ENCODE results near the gene NDUFB10.
"Not testable (repeated sequence)": the region's sequence is repeated elsewhere in the genome, so short reads cannot be mapped to it uniquely, and the experiment has no call there.

NDUFB10 gene

DNA sequence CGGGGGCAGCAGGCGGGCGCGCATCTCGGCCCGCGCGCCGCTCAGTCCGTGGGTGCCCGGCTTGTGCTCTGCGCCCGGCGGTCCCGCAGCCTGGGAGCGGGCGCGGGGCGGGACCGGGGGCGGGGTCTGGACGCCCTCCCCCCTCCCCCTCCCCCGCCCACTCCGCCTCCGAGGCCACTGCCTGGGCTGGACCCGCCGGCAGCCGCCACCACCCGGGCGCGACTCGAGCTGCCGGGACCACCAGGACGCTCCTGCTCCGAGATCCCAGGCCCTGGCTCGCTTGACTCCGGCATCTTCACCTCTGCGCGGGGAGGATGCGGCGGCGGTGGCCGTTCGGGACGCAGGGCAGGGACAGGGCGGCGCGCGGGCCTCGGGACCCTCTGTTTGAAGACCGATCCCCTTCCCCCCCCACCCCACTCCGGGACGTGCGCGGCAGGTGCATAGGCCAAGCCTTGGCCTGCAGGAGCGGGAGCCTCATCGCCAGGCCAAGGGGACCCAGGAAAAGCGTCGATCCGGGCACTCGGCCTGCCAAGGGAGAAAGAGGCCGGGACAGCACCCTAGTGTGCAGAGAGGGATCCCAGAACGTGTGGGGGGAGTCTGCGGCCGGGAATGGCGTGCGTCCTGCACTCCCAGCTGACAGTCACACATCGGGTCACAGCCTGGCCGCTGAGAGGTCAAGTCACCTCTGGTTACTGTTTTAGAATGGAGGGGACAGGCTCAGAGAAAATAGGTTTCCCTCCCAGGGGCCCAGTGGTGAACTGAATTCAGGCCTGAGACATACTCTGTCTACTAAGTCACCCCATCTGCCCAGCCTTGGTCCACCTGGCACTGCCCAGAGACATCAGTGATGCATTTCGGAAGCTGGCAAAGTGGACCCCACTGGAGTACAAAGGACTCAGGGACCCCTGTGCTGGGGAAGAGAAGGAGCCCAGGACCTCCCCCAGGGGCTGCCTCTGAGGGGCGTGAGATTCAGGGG lies 40.7 kb upstream of the NDUFB10 start, which contains the start of gene HS3ST6:
HS3ST6 (minus strand) TSS at position 65 of the 976 bp plus-strand sequence. CDS start 92 bp downstream, outside the sequence.
- H3K9me3 Mint-ChIP-seq: no peaks in the 10 kb centered on the region
- H3K4me1 Mint-ChIP-seq (ENCODE audit: low read depth): peaks cover 21% of the 10 kb centered on the region
- H3K27ac Mint-ChIP-seq: no peak within 1 kb of the TSS
- peaks cover 93% of the 10 kb centered on the region for H3K27me3 Mint-ChIP-seq
- H3K36me3 Mint-ChIP-seq (ENCODE audit: low read depth): no peaks in the 10 kb centered on the region
- H3K4me3 Mint-ChIP-seq: no peak within 1 kb of the TSS
- intact Hi-C loops (cut with micrococcal nuclease): no loop called here

DNA sequence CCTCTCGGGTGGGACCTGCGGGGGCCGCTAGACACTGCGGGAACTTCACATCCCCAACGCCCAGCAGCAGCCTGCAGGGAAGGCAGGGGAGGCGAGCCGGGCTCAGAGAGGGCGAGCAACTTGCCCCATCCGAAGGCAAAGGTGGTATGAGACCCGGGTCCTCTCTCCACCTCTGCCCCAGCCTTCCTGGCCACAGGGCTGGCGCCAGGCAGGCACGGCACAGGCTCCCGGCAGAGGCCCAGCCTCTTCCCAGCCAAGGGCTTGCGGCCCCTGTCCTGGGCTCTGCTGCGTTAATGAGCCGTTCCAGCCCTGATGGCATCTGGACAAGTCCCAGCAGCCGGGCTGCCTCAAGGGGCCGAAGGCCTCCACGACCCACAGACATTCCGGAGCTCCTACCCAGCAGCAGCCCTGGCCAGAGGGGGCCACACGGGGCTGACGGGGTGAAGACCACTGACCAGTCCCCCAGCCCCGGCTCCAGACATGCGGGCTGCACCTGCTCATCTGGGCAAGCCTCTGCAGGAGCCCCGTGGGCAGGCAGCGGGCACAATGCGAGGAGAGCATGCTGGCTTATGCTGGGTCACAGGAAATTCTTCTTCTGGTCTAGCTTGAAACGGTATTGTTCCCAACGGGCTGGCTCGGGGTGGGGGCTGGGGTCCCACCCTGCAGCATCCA lies 39.9 kb upstream of the NDUFB10 start:
- no peaks in the 10 kb centered on the region for H3K9me3 Mint-ChIP-seq
- H3K27me3 Mint-ChIP-seq: peaks cover 93% of the 10 kb centered on the region
- intact Hi-C loops (cut with micrococcal nuclease): no loop called here

DNA sequence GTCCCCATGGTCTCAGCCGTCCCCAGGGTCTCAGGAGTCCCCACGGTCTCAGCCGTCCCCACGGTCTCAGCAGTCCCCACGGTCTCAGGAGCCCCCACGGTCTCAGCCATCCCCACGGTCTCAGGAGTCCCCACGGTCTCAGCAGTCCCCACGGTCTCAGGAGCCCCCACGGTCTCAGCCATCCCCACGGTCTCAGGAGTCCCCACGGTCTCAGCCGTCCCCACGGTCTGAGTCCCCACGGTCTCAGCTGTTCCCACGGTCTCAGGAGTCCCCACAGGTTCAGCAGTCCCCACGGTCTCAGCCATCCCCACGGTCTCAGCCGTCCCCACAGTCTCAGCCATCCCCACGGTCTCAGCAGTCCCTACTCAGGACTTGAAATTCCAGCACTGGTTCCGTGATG lies 39.2 kb upstream of the NDUFB10 start:
- H3K27me3 Mint-ChIP-seq: peaks cover 93% of the 10 kb centered on the region
- intact Hi-C loops (cut with micrococcal nuclease); H3K36me3 Mint-ChIP-seq (ENCODE audit: low read depth); H3K27ac Mint-ChIP-seq; H3K4me3 Mint-ChIP-seq; H3K9me3 Mint-ChIP-seq: not testable (repeated sequence)
- H3K4me1 Mint-ChIP-seq (ENCODE audit: low read depth): peaks cover 24% of the 10 kb centered on the region

More for the DNA sequence above, 39.9 kb upstream of the NDUFB10 start:
- Mint-ChIP-seq H3K27ac (no peak overlapping the region), H3K36me3 (ENCODE audit: low read depth) (no peaks in the 10 kb centered on the region), H3K4me1 (ENCODE audit: low read depth) (peaks cover 24% of the 10 kb centered on the region), H3K4me3 (no peak overlapping the region)

DNA sequence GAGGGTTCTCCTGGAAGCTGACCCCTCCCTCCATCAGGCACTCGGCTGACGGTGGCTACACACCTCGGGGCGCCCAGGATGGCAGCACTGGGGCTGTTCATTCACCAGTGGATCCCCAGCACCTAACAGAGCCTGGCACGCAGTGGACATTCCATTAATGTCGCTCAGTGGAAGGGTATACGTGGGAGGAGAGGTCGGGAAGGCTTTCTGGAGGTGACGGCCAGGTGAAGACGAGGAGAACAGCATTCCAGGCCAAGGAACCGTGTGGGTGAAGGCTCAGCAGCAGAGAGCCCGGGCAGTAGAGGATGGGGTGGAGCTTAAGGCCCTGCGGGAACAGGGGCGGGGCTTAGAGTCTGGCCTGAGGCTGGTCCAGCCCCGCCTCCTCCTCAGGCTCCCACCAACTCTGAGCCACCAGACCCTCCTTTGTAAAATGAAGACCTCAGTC lies 38.6 kb upstream of the NDUFB10 start:
- no peak overlapping the region for H3K27ac Mint-ChIP-seq
- H3K4me1 Mint-ChIP-seq (ENCODE audit: low read depth): peaks cover 24% of the 10 kb centered on the region
- no peaks in the 10 kb centered on the region for H3K9me3 Mint-ChIP-seq
- peaks cover 86% of the 10 kb centered on the region for H3K27me3 Mint-ChIP-seq
- intact Hi-C loops (cut with micrococcal nuclease): no loop called here
- no peaks in the 10 kb centered on the region for H3K36me3 Mint-ChIP-seq (ENCODE audit: low read depth)
- H3K4me3 Mint-ChIP-seq: no peak overlapping the region

DNA sequence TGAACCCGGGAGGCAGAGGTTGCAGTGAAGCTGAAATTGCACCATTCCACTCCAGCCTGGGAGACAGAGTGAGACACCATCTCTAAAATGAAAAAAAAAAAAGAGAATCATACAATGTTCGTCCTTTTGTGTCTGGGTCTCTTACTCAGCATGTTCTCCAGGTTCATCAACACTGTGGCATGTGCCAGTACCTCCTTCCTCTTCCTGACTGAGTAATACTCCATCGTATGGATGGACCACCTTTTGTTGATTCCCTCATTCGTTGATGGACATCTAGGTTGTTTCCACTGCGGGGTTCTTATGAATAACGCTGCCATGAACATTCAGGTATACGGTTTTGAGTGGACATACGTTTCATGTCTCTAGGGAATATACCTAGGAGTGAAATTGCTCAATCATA lies 37.0 kb upstream of the NDUFB10 start:
- intact Hi-C loops (cut with micrococcal nuclease): no loop called here
- H3K9me3 Mint-ChIP-seq: no peaks in the 10 kb centered on the region
- peaks cover 77% of the 10 kb centered on the region for H3K27me3 Mint-ChIP-seq
- H3K27ac Mint-ChIP-seq: no peak overlapping the region
- no peaks in the 10 kb centered on the region for H3K36me3 Mint-ChIP-seq (ENCODE audit: low read depth)
- H3K4me3 Mint-ChIP-seq: no peak overlapping the region
- peaks cover 24% of the 10 kb centered on the region for H3K4me1 Mint-ChIP-seq (ENCODE audit: low read depth)

DNA sequence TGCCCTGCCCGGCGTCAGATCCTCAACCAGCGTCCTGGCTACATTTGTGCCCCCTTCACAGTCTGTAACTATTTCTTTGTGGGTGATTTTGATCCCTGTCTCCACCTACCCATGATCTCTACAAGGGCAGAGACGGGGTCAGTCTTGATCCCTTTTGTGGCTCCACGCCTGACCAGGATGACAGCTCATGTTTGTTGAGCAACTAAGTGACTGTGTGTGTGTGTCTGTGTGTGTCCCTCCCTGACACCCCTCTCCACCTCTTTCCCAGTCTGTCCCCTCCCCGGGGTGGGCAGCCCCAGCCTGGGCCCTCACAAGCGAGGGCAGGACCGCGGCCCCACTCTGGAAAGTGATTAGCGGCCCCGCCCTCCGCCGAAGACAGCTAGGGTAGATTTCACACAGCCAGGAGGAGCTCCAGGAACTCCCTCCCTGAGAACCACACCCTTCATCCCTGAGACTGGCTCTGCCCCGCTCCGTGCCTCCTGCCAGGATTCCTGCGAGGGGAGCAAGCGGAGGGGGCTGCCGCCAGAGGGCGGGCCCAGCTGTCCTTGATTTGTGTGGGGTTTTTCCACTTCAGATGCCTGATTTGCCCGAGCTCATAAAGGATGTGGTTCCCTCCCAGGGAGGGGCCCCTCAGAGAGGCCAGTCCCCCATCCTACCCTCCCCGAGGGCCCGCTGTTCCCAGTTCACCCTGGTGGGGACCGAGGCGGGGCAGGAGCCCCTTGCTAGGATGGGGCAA lies 35.9 kb upstream of the NDUFB10 start:
- no peak overlapping the region for H3K4me3 Mint-ChIP-seq
- intact Hi-C loops (cut with micrococcal nuclease): no loop called here

DNA sequence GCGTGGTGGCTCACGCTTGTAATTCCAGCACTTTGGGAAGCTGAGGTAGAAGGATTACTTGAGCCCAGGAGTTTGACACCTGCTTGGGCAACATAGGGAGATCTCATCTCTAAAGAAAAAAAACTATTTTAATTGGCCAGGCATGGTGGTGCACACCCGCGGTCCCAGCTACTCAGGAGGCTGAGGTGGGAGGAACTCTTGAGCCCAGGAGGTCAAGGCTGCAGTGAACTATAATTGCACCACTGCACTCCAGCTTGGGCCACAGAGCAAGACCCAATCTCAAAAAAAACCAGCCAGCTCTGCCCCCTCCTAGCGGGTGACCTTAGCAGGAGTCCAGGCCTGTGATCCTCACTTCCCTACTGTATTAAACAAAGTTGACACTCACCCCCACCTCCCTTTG lies 35.2 kb upstream of the NDUFB10 start:
- no peaks in the 10 kb centered on the region for H3K9me3 Mint-ChIP-seq
- H3K27me3 Mint-ChIP-seq: peaks cover 67% of the 10 kb centered on the region
- H3K27ac Mint-ChIP-seq: no peak overlapping the region
- H3K4me1 Mint-ChIP-seq (ENCODE audit: low read depth): peaks cover 27% of the 10 kb centered on the region
- no peaks in the 10 kb centered on the region for H3K36me3 Mint-ChIP-seq (ENCODE audit: low read depth)
- no peak overlapping the region for H3K4me3 Mint-ChIP-seq
- intact Hi-C loops (cut with micrococcal nuclease): no loop called here

More for the DNA sequence above, 35.9 kb upstream of the NDUFB10 start:
- peaks cover 72% of the 10 kb centered on the region for H3K27me3 Mint-ChIP-seq
- no peak overlapping the region for H3K27ac Mint-ChIP-seq
- peaks cover 24% of the 10 kb centered on the region for H3K4me1 Mint-ChIP-seq (ENCODE audit: low read depth)
- no peaks in the 10 kb centered on the region for H3K36me3 Mint-ChIP-seq (ENCODE audit: low read depth)
- H3K9me3 Mint-ChIP-seq: no peaks in the 10 kb centered on the region

DNA sequence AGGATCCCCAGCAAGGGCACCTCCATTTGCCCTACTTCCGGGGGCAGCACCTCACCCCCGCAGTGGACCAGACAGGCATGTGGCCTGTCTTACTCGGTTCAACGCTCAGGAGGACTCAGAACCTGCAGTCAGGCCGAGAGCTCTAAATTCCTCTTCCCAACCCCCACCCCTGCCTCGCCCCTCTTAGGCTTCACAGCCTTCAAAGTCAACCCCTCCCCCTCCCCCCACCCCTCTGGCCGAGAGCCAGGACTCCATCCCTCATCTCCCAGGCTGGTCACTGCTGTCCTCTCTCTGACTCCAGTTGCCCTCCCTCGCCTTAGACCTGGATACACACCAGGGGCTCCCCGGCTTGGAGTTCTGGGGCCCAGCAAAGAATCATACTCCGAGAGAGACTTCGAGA lies 33.1 kb upstream of the NDUFB10 start:
- H3K27ac Mint-ChIP-seq: no peak overlapping the region
- peaks cover 21% of the 10 kb centered on the region for H3K4me1 Mint-ChIP-seq (ENCODE audit: low read depth)
- H3K27me3 Mint-ChIP-seq: peaks cover 45% of the 10 kb centered on the region
- intact Hi-C loops (cut with micrococcal nuclease): loop anchor here (5.0 kb wide), 1 partner anchor 154 kb away; the partner anchor contains the start of genes EME2, MRPS34 and NME3
- no peaks in the 10 kb centered on the region for H3K9me3 Mint-ChIP-seq
- no peak overlapping the region for H3K4me3 Mint-ChIP-seq
- no peaks in the 10 kb centered on the region for H3K36me3 Mint-ChIP-seq (ENCODE audit: low read depth)

DNA sequence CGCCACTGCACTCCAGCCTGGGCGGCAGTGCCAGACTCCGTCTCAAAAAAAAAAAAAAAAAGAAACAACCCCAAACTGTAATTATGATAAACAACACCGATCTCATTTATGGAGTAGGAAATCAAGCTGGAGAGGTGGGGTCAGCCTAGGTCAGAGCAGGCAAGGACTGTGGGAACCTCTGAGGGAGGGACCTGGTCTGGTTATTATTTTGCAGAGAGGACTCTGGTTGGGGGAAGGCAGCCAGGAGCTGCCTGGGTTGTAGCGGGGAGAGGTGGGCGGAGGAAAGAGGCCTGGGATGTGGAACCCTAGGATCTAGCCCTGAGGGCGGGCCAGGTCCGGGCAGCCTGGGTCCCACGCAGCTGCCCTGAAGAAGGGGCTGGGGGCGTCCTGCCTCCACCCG lies 30.2 kb upstream of the NDUFB10 start:
- intact Hi-C loops (cut with micrococcal nuclease): loop anchor here (1.0 to 5.0 kb wide), 2 partner anchors 65 to 157 kb away; partner anchors contain the start of genes EME2, MRPS34 and NME3
- H3K27ac Mint-ChIP-seq: peak overlapping the region; percentile 76

DNA sequence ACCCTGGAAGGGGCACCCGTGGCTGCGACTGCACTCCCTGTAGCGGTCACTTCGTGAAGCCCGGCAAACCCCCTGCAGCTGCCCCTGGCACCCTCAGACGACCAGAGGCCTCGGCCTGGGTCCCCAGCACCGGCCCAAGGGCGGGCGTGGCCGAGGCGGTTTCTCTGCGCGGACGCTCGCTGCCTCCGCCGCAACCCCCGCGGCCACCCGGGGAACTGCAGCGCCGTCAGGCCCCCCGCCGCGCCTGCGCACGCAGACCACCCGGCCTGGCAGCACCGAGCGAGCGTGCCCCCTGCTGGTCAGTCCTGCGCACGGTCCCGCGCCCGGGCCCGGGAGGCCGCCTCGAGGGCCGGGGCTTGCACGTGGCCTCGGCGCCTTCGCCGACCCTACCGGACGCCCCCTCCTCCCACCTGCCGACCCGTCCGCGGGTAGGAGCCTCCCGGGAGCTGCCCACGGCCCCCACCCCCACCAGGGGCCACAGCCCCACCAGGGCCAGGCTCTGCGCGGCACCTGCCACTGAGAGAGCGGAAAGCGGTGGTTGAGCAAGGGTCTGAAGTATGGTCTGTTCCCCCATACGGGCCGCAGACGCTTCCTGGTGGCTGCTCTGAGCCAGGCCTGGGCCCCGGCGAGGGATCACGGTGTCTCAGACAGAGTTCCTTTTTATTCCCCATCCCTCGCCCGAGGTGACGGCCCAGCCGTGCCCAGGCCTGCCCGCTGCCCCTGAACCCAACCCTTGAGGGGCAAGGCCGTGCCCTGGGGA lies 29.6 kb upstream of the NDUFB10 start:
- H3K9me3 Mint-ChIP-seq: no peaks in the 10 kb centered on the region
- H3K27me3 Mint-ChIP-seq: peaks cover 12% of the 10 kb centered on the region
- H3K4me3 Mint-ChIP-seq: peak overlapping the region; percentile 76
- H3K4me1 Mint-ChIP-seq (ENCODE audit: low read depth): peaks cover 5% of the 10 kb centered on the region
- peak overlapping the region; percentile 76 for H3K27ac Mint-ChIP-seq
- intact Hi-C loops (cut with micrococcal nuclease): loop anchor here (1.0 to 5.0 kb wide), 2 partner anchors 65 to 157 kb away; partner anchors contain the start of genes EME2, MRPS34 and NME3
- no peaks in the 10 kb centered on the region for H3K36me3 Mint-ChIP-seq (ENCODE audit: low read depth)

More for the DNA sequence above, 30.2 kb upstream of the NDUFB10 start:
- Mint-ChIP-seq H3K36me3 (ENCODE audit: low read depth) (no peaks in the 10 kb centered on the region), H3K27me3 (peaks cover 18% of the 10 kb centered on the region), H3K4me3 (peak overlapping the region; percentile 76), H3K9me3 (no peaks in the 10 kb centered on the region), H3K4me1 (ENCODE audit: low read depth) (peaks cover 5% of the 10 kb centered on the region)

DNA sequence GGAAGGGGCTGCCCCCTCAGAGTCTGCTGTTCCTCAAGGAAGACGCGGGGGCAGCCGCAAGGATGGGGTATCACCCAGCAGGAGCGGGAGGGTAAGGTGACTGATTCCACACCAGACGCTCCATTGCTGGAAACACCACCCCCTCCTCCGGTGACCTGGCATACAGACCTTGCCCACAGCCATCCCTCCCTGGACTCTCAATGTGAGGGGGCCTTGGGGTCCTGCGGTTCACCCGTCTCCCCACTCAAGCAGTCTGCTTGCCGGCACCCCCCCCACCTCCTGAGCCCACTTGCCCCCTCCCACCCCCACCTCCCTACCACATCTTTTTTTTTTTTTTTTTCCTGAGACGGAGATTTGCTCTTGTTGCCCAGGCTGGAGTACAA lies 29.0 kb upstream of the NDUFB10 start:
- peaks cover 5% of the 10 kb centered on the region for H3K4me1 Mint-ChIP-seq (ENCODE audit: low read depth)
- H3K27me3 Mint-ChIP-seq: peaks cover 9% of the 10 kb centered on the region
- peak overlapping the region; percentile 76 for H3K27ac Mint-ChIP-seq
- intact Hi-C loops (cut with micrococcal nuclease): no loop called here
- H3K4me3 Mint-ChIP-seq: no peak overlapping the region
- no peaks in the 10 kb centered on the region for H3K9me3 Mint-ChIP-seq
- H3K36me3 Mint-ChIP-seq (ENCODE audit: low read depth): no peaks in the 10 kb centered on the region

DNA sequence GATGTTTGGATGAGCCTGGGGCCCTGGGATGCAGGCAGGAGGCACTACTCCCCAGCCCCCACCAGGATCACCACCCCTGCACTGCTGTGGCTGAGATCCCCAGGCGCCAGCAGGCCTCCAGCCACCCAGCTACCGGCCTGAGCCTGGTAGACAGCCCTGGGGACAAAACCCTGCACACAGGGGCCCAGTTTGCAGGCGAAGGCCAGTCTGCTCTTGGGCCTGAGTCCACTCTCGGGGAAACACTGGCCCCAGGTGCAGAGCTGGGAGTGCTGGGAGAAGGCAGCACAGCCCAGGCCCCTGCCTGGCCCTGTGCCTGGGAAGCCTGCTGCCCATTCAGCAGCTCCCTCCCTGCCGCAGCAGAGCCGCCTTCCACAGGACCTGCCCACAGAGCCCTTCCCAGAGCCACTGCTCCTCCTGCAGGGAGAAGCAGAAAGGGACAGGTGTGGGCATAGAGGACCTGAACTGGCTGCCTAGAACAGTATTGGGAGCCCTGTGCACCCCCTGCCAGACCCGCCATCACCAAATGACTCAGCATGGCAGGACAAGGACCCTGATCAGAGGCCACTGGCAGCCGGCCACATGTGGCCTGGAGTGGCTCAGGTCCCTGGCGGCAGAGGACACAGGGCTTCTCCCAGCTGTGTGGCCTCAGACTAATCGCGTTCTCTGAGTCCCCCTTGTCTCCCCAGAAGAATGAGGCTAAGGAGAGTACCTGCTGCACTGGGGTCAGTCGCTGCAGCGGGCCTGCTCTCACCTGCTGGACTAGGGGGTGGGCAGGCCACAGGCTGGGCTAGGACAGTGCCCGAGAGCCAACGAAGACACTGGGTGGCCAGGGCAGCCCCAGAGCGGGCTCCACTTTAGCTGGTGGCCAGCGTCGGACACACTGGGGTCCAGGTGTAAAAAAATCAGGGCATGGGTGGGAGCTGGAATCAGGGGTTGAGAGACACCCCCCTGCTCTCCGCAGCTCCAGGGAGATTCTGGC lies 27.0 kb upstream of the NDUFB10 start:
- peaks cover 2% of the 10 kb centered on the region for H3K27me3 Mint-ChIP-seq
- no peak overlapping the region for H3K4me3 Mint-ChIP-seq
- intact Hi-C loops (cut with micrococcal nuclease): no loop called here
- H3K9me3 Mint-ChIP-seq: no peaks in the 10 kb centered on the region
- peaks cover 13% of the 10 kb centered on the region for H3K4me1 Mint-ChIP-seq (ENCODE audit: low read depth)
- peak overlapping the region; percentile 0 for H3K27ac Mint-ChIP-seq
- peaks cover 9% of the 10 kb centered on the region for H3K36me3 Mint-ChIP-seq (ENCODE audit: low read depth)
